Smooth muscle cell (in vitro differentiated cells): ENCODE measurements around the gene TMED10. TPM values are rescaled to one million over a fixed set of nuclear protein-coding genes. Genes with fewer than 3 reads are reported as not detected.
"Not testable (repeated sequence)": the region's sequence is repeated elsewhere in the genome, so short reads cannot be mapped to it uniquely, and the experiment has no call there.

Source experiments
- DNase-seq: peaks from one replicate; lab custom pipeline; 2025; ENCODE audit not compliant: unreplicated experiment; lab: John Stamatoyannopoulos, UW
- H2AFZ ChIP-seq: fragments of 200-600 bp; sonication (generic); 2 replicates; pipeline ENCODE4 v1.6.0; 2016; ENCODE audit warnings: antibody characterized with exemption, low read depth, mild to moderate bottlenecking
- H3F3A ChIP-seq: fragments of 200-600 bp; sonication (generic); 2 replicates; pipeline ENCODE4 v1.6.0; 2017; ENCODE audit warnings: antibody characterized with exemption, low read depth
- H3K27ac ChIP-seq: fragments of 200-600 bp; sonication (generic); 2 replicates; pipeline ENCODE4 v1.5.1; 2016; ENCODE audit warnings: low read depth, mild to moderate bottlenecking
- H3K27me3 ChIP-seq: fragments of 200-600 bp; sonication (generic); 2 replicates; pipeline ENCODE4 v1.6.1; 2016; ENCODE audit warnings: low read depth, mild to moderate bottlenecking
- H3K36me3 ChIP-seq: fragments of 200-600 bp; sonication (generic); 2 replicates; pipeline ENCODE4 v1.5.1; 2016; ENCODE audit warnings: low read depth
- H3K4me1 ChIP-seq: fragments of 200-600 bp; sonication (generic); 2 replicates; pipeline ENCODE4 v1.5.1; 2016; ENCODE audit warnings: low read depth
- H3K4me2 ChIP-seq: fragments of 200-600 bp; sonication (generic); 2 replicates; pipeline ENCODE4 v1.6.0; 2016; ENCODE audit warnings: mild to moderate bottlenecking
- H3K4me3 ChIP-seq: fragments of 200-600 bp; sonication (generic); 2 replicates; pipeline ENCODE4 v1.5.1; 2016; ENCODE audit warnings: mild to moderate bottlenecking
- H3K79me2 ChIP-seq: fragments of 200-600 bp; sonication (generic); 2 replicates; pipeline ENCODE4 v1.6.0; 2016; ENCODE audit warnings: low read depth, mild to moderate bottlenecking
- H3K9ac ChIP-seq: fragments of 200-600 bp; sonication (generic); 2 replicates; pipeline ENCODE4 v1.6.0; 2016; ENCODE audit warnings: low read depth
- H3K9me3 ChIP-seq: fragments of 200-600 bp; sonication (generic); replicated peaks from 2 replicates; pipeline ENCODE4 v1.5.1; 2016; ENCODE audit warnings: low read depth
- H4K20me1 ChIP-seq: fragments of 200-600 bp; sonication (generic); 2 replicates; pipeline ENCODE4 v1.6.0; 2016; ENCODE audit warnings: low read depth
- WGBS: methylation state at CpG from one replicate; pipeline ENCODE4 v1.1.7; 2016; ENCODE audit warnings: low lambda C conversion rate; 5-methylcytosine and 5-hydroxymethylcytosine counted together
- polyA plus RNA-seq: library from polyadenylated mRNA; unstranded; fragments of >200 nt; fragmentation: Nextera tagmentation; extraction: Ambion mirVana; gene quantifications from 2 replicates; pipeline ENCODE4 v1.2.1, GENCODE V29; 2016
- total RNA-seq: library from RNA; depleted of rRNA; stranded (reverse); fragments of >200 nt; gene quantifications from 2 replicates; pipeline ENCODE4 v1.2.3, GENCODE V29; 2014
- TF ChIP-seq, protein P1 (sequence below): fragments of 200-600 bp; sonication (generic); IDR thresholded peaks from 2 replicates; pipeline ENCODE4 v1.5.1; 2017; ENCODE audit warnings: borderline replicate concordance, mild to moderate bottlenecking, antibody characterized with exemption; ENCODE audit not compliant: insufficient read depth, poor library complexity, severe bottlenecking

Gene TMED10
- total and polyA plus RNA-seq, 2 experiments from 2014 or later = 473 to 566 TPM

DNA sequence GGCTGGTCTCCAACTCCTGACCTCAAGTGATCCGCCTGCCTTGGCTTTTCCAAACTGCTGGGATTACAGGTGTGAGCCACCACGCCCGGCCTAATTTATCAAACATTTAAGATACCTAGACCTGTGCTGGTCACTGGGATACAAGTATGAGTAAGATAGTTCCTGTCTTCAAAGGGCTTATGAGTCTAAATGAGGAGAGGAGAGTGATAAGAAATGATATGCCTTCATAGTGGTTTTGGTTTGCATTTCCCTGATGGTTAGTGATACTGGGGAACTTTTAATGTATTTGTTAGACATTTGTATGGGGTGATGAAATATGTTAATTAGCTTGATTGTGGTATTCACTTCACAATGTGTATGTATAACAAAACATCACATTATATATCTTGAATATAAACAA, 21.2 kb downstream of the TMED10 start:
- Histone ChIP-seq H3K9ac (no peak overlapping the region), H3K27me3 (no peaks in the 10 kb centered on the region), H3K79me2 (peaks cover 80% of the 10 kb centered on the region), H3K4me3 (no peak overlapping the region), H3F3A (no peaks in the 10 kb centered on the region), H3K27ac (no peak overlapping the region), H2AFZ (no peak overlapping the region), H3K36me3 (no peaks in the 10 kb centered on the region), H3K9me3 (no peaks in the 10 kb centered on the region), H4K20me1 (peaks cover 98% of the 10 kb centered on the region), H3K4me1 (peaks cover 5% of the 10 kb centered on the region), H3K4me2 (no peak overlapping the region)
- no peak for DNase-seq
- TF ChIP-seq, protein P1, sequence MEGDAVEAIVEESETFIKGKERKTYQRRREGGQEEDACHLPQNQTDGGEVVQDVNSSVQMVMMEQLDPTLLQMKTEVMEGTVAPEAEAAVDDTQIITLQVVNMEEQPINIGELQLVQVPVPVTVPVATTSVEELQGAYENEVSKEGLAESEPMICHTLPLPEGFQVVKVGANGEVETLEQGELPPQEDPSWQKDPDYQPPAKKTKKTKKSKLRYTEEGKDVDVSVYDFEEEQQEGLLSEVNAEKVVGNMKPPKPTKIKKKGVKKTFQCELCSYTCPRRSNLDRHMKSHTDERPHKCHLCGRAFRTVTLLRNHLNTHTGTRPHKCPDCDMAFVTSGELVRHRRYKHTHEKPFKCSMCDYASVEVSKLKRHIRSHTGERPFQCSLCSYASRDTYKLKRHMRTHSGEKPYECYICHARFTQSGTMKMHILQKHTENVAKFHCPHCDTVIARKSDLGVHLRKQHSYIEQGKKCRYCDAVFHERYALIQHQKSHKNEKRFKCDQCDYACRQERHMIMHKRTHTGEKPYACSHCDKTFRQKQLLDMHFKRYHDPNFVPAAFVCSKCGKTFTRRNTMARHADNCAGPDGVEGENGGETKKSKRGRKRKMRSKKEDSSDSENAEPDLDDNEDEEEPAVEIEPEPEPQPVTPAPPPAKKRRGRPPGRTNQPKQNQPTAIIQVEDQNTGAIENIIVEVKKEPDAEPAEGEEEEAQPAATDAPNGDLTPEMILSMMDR = no peak
- 98% methylated on average over 3 of the region's 3 CpGs for WGBS

DNA sequence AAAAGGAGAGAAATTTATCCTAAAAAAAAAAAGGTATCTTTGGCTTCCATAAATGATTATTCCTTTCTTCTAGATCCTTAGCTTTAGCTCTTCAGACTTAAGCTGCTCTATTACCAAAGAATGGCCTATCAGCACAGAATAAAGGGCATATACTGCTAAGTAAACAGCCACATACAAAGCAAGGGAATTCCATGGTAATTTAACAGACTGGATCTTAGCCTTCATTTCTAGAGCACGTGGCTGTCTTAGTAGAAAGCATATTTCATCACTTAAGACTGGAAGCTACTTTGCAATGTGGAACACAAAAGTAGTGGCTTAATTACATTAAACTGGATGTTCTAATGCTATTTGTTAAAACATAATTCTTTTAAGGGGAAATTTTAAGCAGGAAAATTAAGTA, 23.1 kb downstream of the TMED10 start:
- H3K9me3 ChIP-seq = no peaks in the 10 kb centered on the region
- H4K20me1 ChIP-seq = peaks cover 98% of the 10 kb centered on the region
- no peaks in the 10 kb centered on the region for H3K27me3 ChIP-seq
- H3K4me3 ChIP-seq = no peak overlapping the region
- H3K27ac ChIP-seq = no peak overlapping the region
- H3K36me3 ChIP-seq = no peaks in the 10 kb centered on the region
- H3K4me2 ChIP-seq = no peak overlapping the region
- peaks cover under 1% of the 10 kb centered on the region for H3F3A ChIP-seq
- TF ChIP-seq, protein P1 = no peak
- DNase-seq = no peak
- H2AFZ ChIP-seq = no peak overlapping the region
- H3K79me2 ChIP-seq = peaks cover 66% of the 10 kb centered on the region
- no peak overlapping the region for H3K9ac ChIP-seq
- WGBS = 40% methylated on average over 1 of the region's 1 CpG
- peaks cover 6% of the 10 kb centered on the region for H3K4me1 ChIP-seq

DNA sequence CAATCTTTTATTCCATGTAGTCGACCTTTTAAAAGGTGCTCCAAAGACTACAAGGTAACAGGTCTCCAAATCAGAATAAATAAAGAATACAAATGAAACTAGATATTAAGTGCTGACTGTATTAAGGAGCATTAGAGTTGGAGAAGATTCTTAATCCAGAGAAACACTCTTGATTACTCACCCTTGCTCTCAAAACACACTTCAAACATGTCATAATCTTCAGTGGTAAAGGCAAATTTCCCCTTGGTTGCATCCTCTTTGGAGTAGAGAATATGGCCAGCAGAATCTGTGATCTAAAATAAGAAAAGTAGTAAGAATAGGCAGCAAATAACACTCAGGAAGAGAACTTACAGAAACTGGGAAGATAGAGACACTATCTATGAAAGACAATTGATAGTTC, 24.6 kb downstream of the TMED10 start:
- Histone ChIP-seq H3K9ac (no peak overlapping the region), H3K4me2 (peak overlapping the region; percentile 16), H3K4me3 (no peak overlapping the region), H3F3A (peaks cover 8% of the 10 kb centered on the region), H3K79me2 (peaks cover 51% of the 10 kb centered on the region), H3K9me3 (no peaks in the 10 kb centered on the region), H3K4me1 (peaks cover 10% of the 10 kb centered on the region), H3K27ac (peak overlapping the region; percentile 20), H2AFZ (no peak overlapping the region), H3K27me3 (no peaks in the 10 kb centered on the region), H3K36me3 (no peaks in the 10 kb centered on the region), H4K20me1 (peaks cover 96% of the 10 kb centered on the region)
- TF ChIP-seq, protein P1 = no peak
- WGBS = 95% methylated on average over 1 of the region's 1 CpG
- no peak for DNase-seq

DNA sequence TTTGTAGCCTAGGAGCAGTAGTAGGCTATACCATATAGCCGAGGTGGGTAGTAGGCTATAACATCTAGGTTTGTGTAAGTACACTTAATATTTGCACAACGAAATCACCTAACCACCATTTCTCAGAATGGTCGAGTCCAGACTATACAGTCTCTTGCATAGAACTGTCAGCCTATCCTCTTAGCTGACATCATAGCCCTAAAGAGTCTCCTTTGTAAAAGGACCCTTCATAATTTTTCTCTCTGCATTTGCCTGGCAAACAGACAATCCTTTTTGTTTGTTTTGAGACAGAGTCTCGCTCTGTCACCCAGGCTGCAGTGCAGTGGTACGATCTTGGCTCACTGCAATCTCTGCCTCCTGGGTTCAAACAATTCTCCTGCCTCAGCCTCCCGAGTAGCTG, 25.8 kb downstream of the TMED10 start:
- H3K36me3 ChIP-seq, H3K4me2 ChIP-seq, H3K27me3 ChIP-seq, H3K9me3 ChIP-seq, H3K27ac ChIP-seq, H3K4me1 ChIP-seq, DNase-seq, H3K4me3 ChIP-seq, H3K9ac ChIP-seq, H2AFZ ChIP-seq: not testable (repeated sequence)
- peaks cover 51% of the 10 kb centered on the region for H3K79me2 ChIP-seq
- peaks cover 17% of the 10 kb centered on the region for H3F3A ChIP-seq
- 87% methylated on average over 6 of the region's 6 CpGs for WGBS
- peaks cover 96% of the 10 kb centered on the region for H4K20me1 ChIP-seq
